GM23338 (cell line): ENCODE data around the gene FRMD3. TPM values are rescaled to one million over a fixed set of nuclear protein-coding genes. Genes with fewer than 3 reads are reported as not detected.

ENCODE experiments used
- ATAC-seq: fragments of 200-7000 bp; cut with Tn5 transposase; 3 replicates; pipeline ENCODE4 v1.9.1; 2020
- DNase-seq: peaks from one replicate; pipeline ENCODE4 v3.0.0-alpha.2; 2015; ENCODE audit warnings: low spot score
- H2AFZ ChIP-seq: fragments of 200-600 bp; sonication (generic); 2 replicates; pipeline ENCODE4 v1.8.0; 2016; ENCODE audit warnings: antibody characterized with exemption, mild to moderate bottlenecking, moderate library complexity
- H3F3A ChIP-seq: fragments of 200-600 bp; sonication (generic); replicated peaks from 2 replicates; pipeline ENCODE4 v1.8.0; 2017; ENCODE audit warnings: antibody characterized with exemption, mixed run types, low read depth
- H3K27ac ChIP-seq: fragments of 200-600 bp; sonication (generic); 2 replicates; pipeline ENCODE4 v1.6.1; 2016; ENCODE audit warnings: low read depth
- H3K27me3 ChIP-seq: fragments of 200-600 bp; sonication (generic); 2 replicates; pipeline ENCODE4 v1.8.0; 2016; ENCODE audit warnings: mild to moderate bottlenecking, mixed run types, moderate library complexity; ENCODE audit not compliant: insufficient read depth
- H3K36me3 ChIP-seq: fragments of 200-600 bp; sonication (generic); 2 replicates; pipeline ENCODE4 v1.8.0; 2016; ENCODE audit warnings: mild to moderate bottlenecking; ENCODE audit not compliant: insufficient read depth
- H3K4me1 ChIP-seq: fragments of 200-600 bp; sonication (generic); 2 replicates; pipeline ENCODE4 v1.8.0; 2016; ENCODE audit warnings: mild to moderate bottlenecking, moderate library complexity; ENCODE audit not compliant: insufficient read depth
- H3K4me2 ChIP-seq: fragments of 200-600 bp; sonication (generic); 2 replicates; pipeline ENCODE4 v1.7.1; 2017; ENCODE audit warnings: mixed run types
- H3K4me3 ChIP-seq: fragments of 200-600 bp; sonication (generic); 2 replicates; pipeline ENCODE4 v1.6.1; 2016; ENCODE audit warnings: mixed run types
- H3K79me2 ChIP-seq: fragments of 200-600 bp; sonication (generic); replicated peaks from 2 replicates; pipeline ENCODE4 v1.8.0; 2017; ENCODE audit warnings: mild to moderate bottlenecking; ENCODE audit not compliant: insufficient read depth
- H3K9me2 ChIP-seq: fragments of 200-600 bp; sonication (generic); 2 replicates; pipeline ENCODE4 v1.8.0; 2017; ENCODE audit not compliant: insufficient read depth
- H4K20me1 ChIP-seq: fragments of 200-600 bp; sonication (generic); replicated peaks from 2 replicates; pipeline ENCODE4 v1.8.0; 2017; ENCODE audit warnings: mild to moderate bottlenecking; ENCODE audit not compliant: insufficient read depth
- H3K27ac Mint-ChIP-seq: 2 replicates; pipeline ENCODE4 v1.8.0; 2020; ENCODE audit warnings: inconsistent platforms, mild to moderate bottlenecking, moderate library complexity, mixed read lengths
- H3K27me3 Mint-ChIP-seq: 3 replicates; pipeline ENCODE4 v1.8.0; 2022; ENCODE audit warnings: low read depth, mild to moderate bottlenecking, moderate library complexity, mixed read lengths, inconsistent platforms; ENCODE audit not compliant: insufficient read depth, poor library complexity
- H3K36me3 Mint-ChIP-seq: 3 replicates; pipeline ENCODE4 v1.8.0; 2021; ENCODE audit warnings: low read depth, mild to moderate bottlenecking, inconsistent platforms, moderate library complexity, mixed read lengths
- H3K4me1 Mint-ChIP-seq: 3 replicates; pipeline ENCODE4 v1.8.0; 2020; ENCODE audit warnings: mild to moderate bottlenecking, inconsistent platforms, mixed read lengths
- H3K4me3 Mint-ChIP-seq: 3 replicates; pipeline ENCODE4 v1.8.0; 2021; ENCODE audit warnings: moderate library complexity, mild to moderate bottlenecking, inconsistent platforms, mixed read lengths
- H3K9me3 Mint-ChIP-seq: 3 replicates; pipeline ENCODE4 v1.8.0; 2020; ENCODE audit warnings: moderate library complexity, mild to moderate bottlenecking, inconsistent platforms, mixed read lengths
- CREB1 ChIP-seq: fragments of 250-450 bp; sonication (Bioruptor Pico); IDR thresholded peaks from 2 replicates; pipeline ENCODE4 v1.5.0; 2020; ENCODE audit warnings: low read depth, mild to moderate bottlenecking, moderate library complexity
- EZH2 ChIP-seq: fragments of 200-600 bp; sonication (generic); IDR thresholded peaks from one replicate; pipeline ENCODE4 v1.8.0; 2017; ENCODE audit warnings: antibody characterized with exemption, mild to moderate bottlenecking, low read depth; ENCODE audit not compliant: unreplicated experiment
- JUNB ChIP-seq: IDR thresholded peaks from one replicate; pipeline ENCODE4 v1.6.1; 2016; ENCODE audit warnings: antibody characterized with exemption; ENCODE audit not compliant: unreplicated experiment
- NANOG ChIP-seq: IDR thresholded peaks from 2 replicates; pipeline ENCODE4 v1.6.1; 2016; ENCODE audit warnings: antibody characterized with exemption, borderline replicate concordance
- POLR2AphosphoS5 ChIP-seq: IDR thresholded peaks from 2 replicates; pipeline ENCODE4 v1.6.1; 2016; ENCODE audit warnings: antibody characterized with exemption, low read depth
- REST ChIP-seq: IDR thresholded peaks from one replicate; pipeline ENCODE4 v1.6.1; 2018; ENCODE audit warnings: antibody characterized with exemption; ENCODE audit not compliant: unreplicated experiment
- STAT1 ChIP-seq: IDR thresholded peaks from one replicate; pipeline ENCODE4 v1.6.1; 2016; ENCODE audit warnings: antibody characterized with exemption; ENCODE audit not compliant: unreplicated experiment
- ZNF114 ChIP-seq: fragments of 250-450 bp; sonication (Bioruptor Pico); IDR thresholded peaks from 2 replicates; pipeline ENCODE4 v1.5.0; 2020; ENCODE audit warnings: mild to moderate bottlenecking, moderate library complexity
- ZNF331 ChIP-seq: fragments of 250-450 bp; sonication (Bioruptor Pico); IDR thresholded peaks from 2 replicates; pipeline ENCODE4 v1.5.0; 2020; ENCODE audit warnings: low read depth, mild to moderate bottlenecking, moderate library complexity
- ZNF462 ChIP-seq: fragments of 250-450 bp; sonication (Bioruptor Pico); IDR thresholded peaks from 2 replicates; pipeline ENCODE4 v1.5.0; 2020; ENCODE audit warnings: mild to moderate bottlenecking, moderate library complexity
- polyA plus RNA-seq: library from polyadenylated mRNA; unstranded; fragments of >200 nt; fragmentation: Nextera tagmentation; extraction: Ambion mirVana; gene quantifications from 2 replicates; pipeline ENCODE4 v1.2.1, GENCODE V29; 2016
- total RNA-seq: library from RNA; depleted of rRNA; stranded (reverse); fragments of >200 nt; shearing (Covaris generic); gene quantifications from 2 replicates; pipeline ENCODE4 v1.2.3, GENCODE V29; 2014
- TF ChIP-seq, protein P1 (sequence below): IDR thresholded peaks from 2 replicates; pipeline ENCODE4 v1.6.1; 2016; ENCODE audit warnings: antibody characterized with exemption
- TF ChIP-seq, protein P2 (sequence below), 2 experiments: fragments of 200-600 bp in 1 of 2; sonication (generic) in 1 of 2; conservative IDR thresholded peaks; 2 replicates each; pipeline versions ENCODE4 v1.5.1 to v1.6.1; 2016 to 2017; ENCODE audit warnings: antibody characterized with exemption in 2 of 2, low read depth in 2 of 2, mild to moderate bottlenecking in 2 of 2, moderate library complexity in 1 of 2

Gene FRMD3
- total and polyA plus RNA-seq, 2 experiments from 2014 or later, result 0.47 to 1.2 TPM

GRCh38 chr9:83435301-83435700, 102.9 kb downstream of the FRMD3 start (continued):
- TF ChIP-seq, protein P1, sequence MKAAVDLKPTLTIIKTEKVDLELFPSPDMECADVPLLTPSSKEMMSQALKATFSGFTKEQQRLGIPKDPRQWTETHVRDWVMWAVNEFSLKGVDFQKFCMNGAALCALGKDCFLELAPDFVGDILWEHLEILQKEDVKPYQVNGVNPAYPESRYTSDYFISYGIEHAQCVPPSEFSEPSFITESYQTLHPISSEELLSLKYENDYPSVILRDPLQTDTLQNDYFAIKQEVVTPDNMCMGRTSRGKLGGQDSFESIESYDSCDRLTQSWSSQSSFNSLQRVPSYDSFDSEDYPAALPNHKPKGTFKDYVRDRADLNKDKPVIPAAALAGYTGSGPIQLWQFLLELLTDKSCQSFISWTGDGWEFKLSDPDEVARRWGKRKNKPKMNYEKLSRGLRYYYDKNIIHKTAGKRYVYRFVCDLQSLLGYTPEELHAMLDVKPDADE, result no peak

- ATAC-seq (no peak), DNase-seq (no peak)
- no peaks in the 10 kb centered on the region for H3K27me3 ChIP-seq
- peaks cover 9% of the 10 kb centered on the region for H3K4me1 Mint-ChIP-seq
- H3K36me3 ChIP-seq, result no peaks in the 10 kb centered on the region
- H3K27ac ChIP-seq, result no peak overlapping the region
- no peak overlapping the region for H3K27ac Mint-ChIP-seq
- H3K4me3 Mint-ChIP-seq, result no peak overlapping the region
- TF ChIP-seq STAT1, result no peak
- TF ChIP-seq, protein P1, result no peak
- TF ChIP-seq, protein P2, sequence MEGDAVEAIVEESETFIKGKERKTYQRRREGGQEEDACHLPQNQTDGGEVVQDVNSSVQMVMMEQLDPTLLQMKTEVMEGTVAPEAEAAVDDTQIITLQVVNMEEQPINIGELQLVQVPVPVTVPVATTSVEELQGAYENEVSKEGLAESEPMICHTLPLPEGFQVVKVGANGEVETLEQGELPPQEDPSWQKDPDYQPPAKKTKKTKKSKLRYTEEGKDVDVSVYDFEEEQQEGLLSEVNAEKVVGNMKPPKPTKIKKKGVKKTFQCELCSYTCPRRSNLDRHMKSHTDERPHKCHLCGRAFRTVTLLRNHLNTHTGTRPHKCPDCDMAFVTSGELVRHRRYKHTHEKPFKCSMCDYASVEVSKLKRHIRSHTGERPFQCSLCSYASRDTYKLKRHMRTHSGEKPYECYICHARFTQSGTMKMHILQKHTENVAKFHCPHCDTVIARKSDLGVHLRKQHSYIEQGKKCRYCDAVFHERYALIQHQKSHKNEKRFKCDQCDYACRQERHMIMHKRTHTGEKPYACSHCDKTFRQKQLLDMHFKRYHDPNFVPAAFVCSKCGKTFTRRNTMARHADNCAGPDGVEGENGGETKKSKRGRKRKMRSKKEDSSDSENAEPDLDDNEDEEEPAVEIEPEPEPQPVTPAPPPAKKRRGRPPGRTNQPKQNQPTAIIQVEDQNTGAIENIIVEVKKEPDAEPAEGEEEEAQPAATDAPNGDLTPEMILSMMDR (conservative IDR thresholded peaks at IDR 0.05; ENCODE audit: low read depth in 2 of 2), result no peak
- TF ChIP-seq CREB1 (CRISPR knock-in tag), result no peak
- no peak for TF ChIP-seq ZNF462 (CRISPR knock-in tag)
- TF ChIP-seq NANOG, result no peak
- no peak for TF ChIP-seq ZNF114 (CRISPR knock-in tag)
- no peak for TF ChIP-seq REST
- TF ChIP-seq EZH2, result no peak
- no peak for TF ChIP-seq ZNF331 (CRISPR knock-in tag)
- TF ChIP-seq JUNB, result no peak
- no peak for TF ChIP-seq POLR2AphosphoS5
- peaks cover 12% of the 10 kb centered on the region; the same call in 2 of the 3 replicates for H3K36me3 Mint-ChIP-seq
- H3F3A ChIP-seq, result no peaks in the 10 kb centered on the region
- no peaks in the 10 kb centered on the region for H4K20me1 ChIP-seq
- H2AFZ ChIP-seq, result no peak overlapping the region
- H3K79me2 ChIP-seq, result no peaks in the 10 kb centered on the region
- no peak overlapping the region for H3K4me3 ChIP-seq
- peaks cover 2% of the 10 kb centered on the region; the same call in 1 of the 2 replicates for H3K9me2 ChIP-seq
- no peak overlapping the region for H3K4me2 ChIP-seq
- H3K4me1 ChIP-seq, result peaks cover 7% of the 10 kb centered on the region; the same call in 1 of the 2 replicates
- H3K27me3 Mint-ChIP-seq, result peaks cover 4% of the 10 kb centered on the region
- H3K9me3 Mint-ChIP-seq, result peaks cover 13% of the 10 kb centered on the region
Measured at GRCh38 chr9:83434254-83434653, 103.9 kb downstream of the FRMD3 start.
